B cell (primary cell): ENCODE data around the gene TANC1. TPM values are rescaled to one million over a fixed set of nuclear protein-coding genes. Genes with fewer than 3 reads are reported as not detected.

ENCODE experiments used
- ATAC-seq: fragments of 200-7000 bp; cut with Tn5 transposase; one replicate; pipeline ENCODE4 v1.10.0; 2021; ENCODE audit warnings: low read depth, mild to moderate bottlenecking, moderate number of reproducible peaks, moderate library complexity
- CTCF ChIA-PET: fragments of 350-600 bp; sonication (Branson Sonifier 250); formaldehyde crosslinking; loops from one replicate; lab custom pipeline; 2021; ENCODE audit warnings: antibody characterized with exemption, inconsistent platforms; lab: Charles Lee
- POLR2A ChIA-PET: fragments of 350-600 bp; sonication (Branson Sonifier 250); formaldehyde crosslinking; loops from one replicate; lab custom pipeline; 2021; ENCODE audit warnings: antibody characterized with exemption; lab: Charles Lee
- DNase-seq: peaks from one replicate; pipeline ENCODE4 v3.0.0; 2013
- H2AFZ ChIP-seq: 2 replicates; pipeline ENCODE4 v1.6.1; 2012; ENCODE audit warnings: mild to moderate bottlenecking, low read depth, low read length; ENCODE audit not compliant: insufficient read depth, poor library complexity, severe bottlenecking
- H3K27ac ChIP-seq, 2 donors: 1 replicate in 1 of 2; 2 replicates in 1 of 2; pipeline ENCODE4 v1.5.1; 2012 to 2013; ENCODE audit warnings: low read length in 2 of 2, mild to moderate bottlenecking in 2 of 2, moderate library complexity in 1 of 2
- H3K27me3 ChIP-seq, 4 experiments: fragments of 200-600 bp in 1 of 4; sonication (generic) in 1 of 4; replicated peaks in 1 of 4; 1 replicate in 2 of 4; 2 replicates in 2 of 4; pipeline versions ENCODE4 v1.6.1 to v1.7.0; 2013 to 2016; ENCODE audit warnings: low read length in 3 of 4, mild to moderate bottlenecking in 2 of 4, mixed read lengths in 1 of 4, moderate library complexity in 1 of 4; ENCODE audit not compliant: insufficient read depth in 4 of 4, control insufficient read depth in 3 of 4; ENCODE audit errors: control extremely low read depth in 1 of 4
- H3K36me3 ChIP-seq, 2 experiments: replicated peaks in 1 of 2; 1 replicate in 1 of 2; 2 replicates in 1 of 2; pipeline versions ENCODE4 v1.6.1 to v1.7.1; 2013; ENCODE audit warnings: low read length in 1 of 2; ENCODE audit not compliant: insufficient read depth in 2 of 2, control insufficient read depth in 1 of 2; ENCODE audit errors: control extremely low read depth in 1 of 2, extremely low read depth in 1 of 2
- H3K4me1 ChIP-seq, 2 donors: fragments of 200-600 bp in 1 of 2; sonication (generic) in 1 of 2; 1 replicate in 1 of 2; 2 replicates in 1 of 2; pipeline versions ENCODE4 v1.5.1 to v1.6.1; 2013 to 2017; ENCODE audit warnings: low read length in 2 of 2; ENCODE audit not compliant: control insufficient read depth in 2 of 2, insufficient read depth in 2 of 2
- H3K4me2 ChIP-seq: replicated peaks from 2 replicates; pipeline ENCODE3; 2012; ENCODE audit warnings: mild to moderate bottlenecking, low read depth, low read length; ENCODE audit not compliant: poor library complexity, severe bottlenecking
- H3K4me3 ChIP-seq, 5 experiments: fragments of 200-600 bp in 1 of 5; sonication (generic) in 1 of 5; 1 replicate in 3 of 5; 2 replicates in 2 of 5; pipeline versions ENCODE4 v1.5.1 to v1.7.0; 2011 to 2016; ENCODE audit warnings: low read length in 4 of 5, mild to moderate bottlenecking in 4 of 5, low read depth in 2 of 5, control low read depth in 1 of 5, moderate library complexity in 1 of 5; ENCODE audit not compliant: insufficient read depth in 1 of 5; ENCODE audit errors: control extremely low read depth in 1 of 5, extremely low read depth in 1 of 5
- H3K79me2 ChIP-seq: fragments of 200-600 bp; sonication (generic); one replicate; pipeline ENCODE4 v1.6.0; 2016; ENCODE audit warnings: low read length; ENCODE audit not compliant: control insufficient read depth, insufficient read depth
- H3K9ac ChIP-seq: fragments of 200-600 bp; sonication (generic); 2 replicates; pipeline ENCODE4 v1.6.1; 2017; ENCODE audit warnings: mild to moderate bottlenecking, low read length, moderate library complexity
- H3K9me3 ChIP-seq, 3 donors: one replicate each; pipeline versions ENCODE4 v1.6.1 to v1.7.1; 2013; ENCODE audit warnings: low read length in 2 of 3; ENCODE audit not compliant: control insufficient read depth in 2 of 3, insufficient read depth in 1 of 3; ENCODE audit errors: control extremely low read depth in 1 of 3
- H4K20me1 ChIP-seq: 2 replicates; pipeline ENCODE4 v1.6.0; 2012; ENCODE audit warnings: mild to moderate bottlenecking, low read length; ENCODE audit not compliant: insufficient read depth, control insufficient read depth, poor library complexity, severe bottlenecking
- H3K27ac Mint-ChIP-seq: one replicate; pipeline ENCODE4 v1.8.0; 2021; ENCODE audit warnings: mixed read lengths
- H3K27me3 Mint-ChIP-seq: one replicate; pipeline ENCODE4 v1.8.0; 2021; ENCODE audit warnings: mixed read lengths
- H3K4me1 Mint-ChIP-seq: one replicate; pipeline ENCODE4 v1.8.0; 2021; ENCODE audit warnings: mixed read lengths
- H3K4me3 Mint-ChIP-seq: one replicate; pipeline ENCODE4 v1.8.0; 2021; ENCODE audit warnings: mixed read lengths
- H3K9me3 Mint-ChIP-seq: one replicate; pipeline ENCODE4 v1.8.0; 2022; ENCODE audit warnings: mixed read lengths; ENCODE audit not compliant: insufficient read depth
- EZH2 ChIP-seq: IDR thresholded peaks from 2 replicates; pipeline ENCODE4 v1.6.1; 2012; ENCODE audit warnings: borderline replicate concordance, low read depth, mild to moderate bottlenecking, moderate library complexity, low read length; ENCODE audit not compliant: insufficient read depth, poor library complexity, severe bottlenecking
- WGBS: methylation state at CpG from one replicate; pipeline ENCODE4 v1.1.5; 2013; ENCODE audit warnings: missing lambda C conversion rate; ENCODE audit not compliant: insufficient coverage; 5-methylcytosine and 5-hydroxymethylcytosine counted together
- intact Hi-C: fragments of 100-400 bp; cut with micrococcal nuclease; formaldehyde crosslinking; loops from one replicate; pipeline ENCODE4 v1.10.0; 2022
- polyA plus RNA-seq: library from polyadenylated mRNA; depleted of rRNA; stranded (reverse); fragments of >200 nt; gene quantifications from 2 replicates; pipeline ENCODE4 v1.2.3, GENCODE V29; 2012
- total RNA-seq, 2 donors: library from RNA; stranded (reverse); fragments of 120-200 nt in 1 of 2; gene quantifications; 1 replicate in 1 of 2; 2 replicates in 1 of 2; pipeline versions ENCODE4 v1.2.3 to v1.2.4, GENCODE V29; 2013 to 2022
- TF ChIP-seq, protein P1 (sequence below): fragments of 200-600 bp; IDR thresholded peaks from one replicate; pipeline ENCODE4 v1.8.0; 2022; ENCODE audit warnings: antibody characterized with exemption, mild to moderate bottlenecking

TANC1 gene
- total and polyA plus RNA-seq, 2 donors (not counting 1 experiment from before 2014, with no cell fraction given): 0.13 TPM; not detected in 1

DNA sequence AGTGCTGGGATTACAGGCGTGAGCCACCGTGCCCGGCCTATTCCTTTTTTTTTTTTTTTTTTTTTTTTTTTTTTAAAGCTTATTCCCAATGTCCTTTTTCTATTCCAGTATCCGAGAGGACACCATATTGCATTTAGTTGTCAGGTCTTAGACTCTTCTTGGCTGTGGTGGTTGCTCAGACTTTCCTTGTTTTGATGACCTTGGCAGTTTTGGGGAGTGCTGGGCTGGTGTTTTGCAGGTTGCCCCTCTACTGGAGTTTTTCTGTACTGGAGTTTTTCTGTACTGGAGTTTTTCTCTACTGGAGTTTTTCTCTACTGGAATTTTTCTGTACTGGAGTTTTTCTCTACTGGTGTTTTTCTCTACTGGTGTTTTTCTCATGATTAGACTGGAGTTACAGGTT, 149.2 kb downstream of the TANC1 start:
- CTCF ChIA-PET: interaction anchor here (1.0 to 5.5 kb wide), 3 partner anchors 157 to 220 kb away, joined by 3 to 28 read pairs (median 3); no protein-coding TSS in a partner anchor
- ATAC-seq: no peak
- H3K79me2 ChIP-seq: no peaks in the 10 kb centered on the region

More for the DNA sequence above, 149.2 kb downstream of the TANC1 start:
- TF ChIP-seq, protein P1, sequence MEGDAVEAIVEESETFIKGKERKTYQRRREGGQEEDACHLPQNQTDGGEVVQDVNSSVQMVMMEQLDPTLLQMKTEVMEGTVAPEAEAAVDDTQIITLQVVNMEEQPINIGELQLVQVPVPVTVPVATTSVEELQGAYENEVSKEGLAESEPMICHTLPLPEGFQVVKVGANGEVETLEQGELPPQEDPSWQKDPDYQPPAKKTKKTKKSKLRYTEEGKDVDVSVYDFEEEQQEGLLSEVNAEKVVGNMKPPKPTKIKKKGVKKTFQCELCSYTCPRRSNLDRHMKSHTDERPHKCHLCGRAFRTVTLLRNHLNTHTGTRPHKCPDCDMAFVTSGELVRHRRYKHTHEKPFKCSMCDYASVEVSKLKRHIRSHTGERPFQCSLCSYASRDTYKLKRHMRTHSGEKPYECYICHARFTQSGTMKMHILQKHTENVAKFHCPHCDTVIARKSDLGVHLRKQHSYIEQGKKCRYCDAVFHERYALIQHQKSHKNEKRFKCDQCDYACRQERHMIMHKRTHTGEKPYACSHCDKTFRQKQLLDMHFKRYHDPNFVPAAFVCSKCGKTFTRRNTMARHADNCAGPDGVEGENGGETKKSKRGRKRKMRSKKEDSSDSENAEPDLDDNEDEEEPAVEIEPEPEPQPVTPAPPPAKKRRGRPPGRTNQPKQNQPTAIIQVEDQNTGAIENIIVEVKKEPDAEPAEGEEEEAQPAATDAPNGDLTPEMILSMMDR: no peak
- no peak for TF ChIP-seq EZH2
- intact Hi-C loops: loop anchor here (5.0 to 10.0 kb wide), 2 partner anchors 363 to 1095 kb away; no protein-coding TSS in a partner anchor
- peaks cover 5% of the 10 kb centered on the region for H3K4me1 Mint-ChIP-seq
- 67% methylated on average over 3 of the region's 4 CpGs for WGBS
- DNase-seq: no peak
- Histone ChIP-seq H3K27me3 (peaks cover 0 to 2% (median 0%) of the 10 kb centered on the region in 4 experiments), H3K4me3 (no peak overlapping the region), H2AFZ (no peak overlapping the region), H3K4me2 (no peak overlapping the region), H3K27ac (no peak overlapping the region), H4K20me1 (no peaks in the 10 kb centered on the region), H3K9ac (no peak overlapping the region), H3K9me3 (peaks cover 0 to 5% (median 0%) of the 10 kb centered on the region in 3 donors), H3K4me1 (peaks cover 0 to 6% of the 10 kb centered on the region in 2 donors), H3K36me3 (no peaks in the 10 kb centered on the region)
- H3K9me3 Mint-ChIP-seq: no peaks in the 10 kb centered on the region
- peaks cover 5% of the 10 kb centered on the region for H3K27me3 Mint-ChIP-seq
- no peak overlapping the region for H3K4me3 Mint-ChIP-seq
- H3K27ac Mint-ChIP-seq: no peak overlapping the region
- POLR2A ChIA-PET: no interaction called here
